ENCODE measurements around the gene KLHDC3.

Gene KLHDC3

DNA sequence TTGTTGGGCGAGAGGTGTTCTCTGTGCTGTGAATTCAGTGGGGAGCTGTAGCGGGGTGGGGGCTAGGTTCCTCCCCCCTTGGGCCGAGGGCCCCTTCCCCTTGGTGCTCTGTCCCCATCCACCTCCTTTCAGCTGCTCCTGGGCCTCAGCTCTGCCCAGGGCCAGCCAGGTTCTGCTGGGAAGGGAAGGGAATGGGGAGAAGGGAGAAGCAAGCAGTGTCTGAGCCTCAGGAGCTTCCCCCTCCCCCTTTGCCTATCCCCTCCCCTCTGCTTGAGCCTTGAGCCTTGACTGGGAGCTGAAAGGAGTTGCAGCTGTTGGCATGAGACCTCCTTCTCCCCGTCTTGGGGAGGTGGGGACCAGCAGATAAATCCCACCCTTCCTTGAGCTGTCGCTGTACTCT is 6.8 kb downstream of the KLHDC3 start:
- H3K36me3 ChIP-seq: peaks cover 85% of the 10 kb centered on the region
- peak overlapping the region; percentile 95 for H3K27ac ChIP-seq
- TF ChIP-seq, protein P1, sequence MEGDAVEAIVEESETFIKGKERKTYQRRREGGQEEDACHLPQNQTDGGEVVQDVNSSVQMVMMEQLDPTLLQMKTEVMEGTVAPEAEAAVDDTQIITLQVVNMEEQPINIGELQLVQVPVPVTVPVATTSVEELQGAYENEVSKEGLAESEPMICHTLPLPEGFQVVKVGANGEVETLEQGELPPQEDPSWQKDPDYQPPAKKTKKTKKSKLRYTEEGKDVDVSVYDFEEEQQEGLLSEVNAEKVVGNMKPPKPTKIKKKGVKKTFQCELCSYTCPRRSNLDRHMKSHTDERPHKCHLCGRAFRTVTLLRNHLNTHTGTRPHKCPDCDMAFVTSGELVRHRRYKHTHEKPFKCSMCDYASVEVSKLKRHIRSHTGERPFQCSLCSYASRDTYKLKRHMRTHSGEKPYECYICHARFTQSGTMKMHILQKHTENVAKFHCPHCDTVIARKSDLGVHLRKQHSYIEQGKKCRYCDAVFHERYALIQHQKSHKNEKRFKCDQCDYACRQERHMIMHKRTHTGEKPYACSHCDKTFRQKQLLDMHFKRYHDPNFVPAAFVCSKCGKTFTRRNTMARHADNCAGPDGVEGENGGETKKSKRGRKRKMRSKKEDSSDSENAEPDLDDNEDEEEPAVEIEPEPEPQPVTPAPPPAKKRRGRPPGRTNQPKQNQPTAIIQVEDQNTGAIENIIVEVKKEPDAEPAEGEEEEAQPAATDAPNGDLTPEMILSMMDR (IDR thresholded peaks at IDR 0.05; ENCODE audit: low read depth, low read length): no peak
- no peaks in the 10 kb centered on the region for H3K9me3 ChIP-seq (ENCODE audit: severe bottlenecking)
- H3K27me3 ChIP-seq (ENCODE audit: insufficient read depth, low read depth, severe bottlenecking): no peaks in the 10 kb centered on the region
- DNase-seq: peak; percentile 88
- peak overlapping the region; percentile 70 for H3K4me3 ChIP-seq (ENCODE audit: low read depth, low read length)

DNA sequence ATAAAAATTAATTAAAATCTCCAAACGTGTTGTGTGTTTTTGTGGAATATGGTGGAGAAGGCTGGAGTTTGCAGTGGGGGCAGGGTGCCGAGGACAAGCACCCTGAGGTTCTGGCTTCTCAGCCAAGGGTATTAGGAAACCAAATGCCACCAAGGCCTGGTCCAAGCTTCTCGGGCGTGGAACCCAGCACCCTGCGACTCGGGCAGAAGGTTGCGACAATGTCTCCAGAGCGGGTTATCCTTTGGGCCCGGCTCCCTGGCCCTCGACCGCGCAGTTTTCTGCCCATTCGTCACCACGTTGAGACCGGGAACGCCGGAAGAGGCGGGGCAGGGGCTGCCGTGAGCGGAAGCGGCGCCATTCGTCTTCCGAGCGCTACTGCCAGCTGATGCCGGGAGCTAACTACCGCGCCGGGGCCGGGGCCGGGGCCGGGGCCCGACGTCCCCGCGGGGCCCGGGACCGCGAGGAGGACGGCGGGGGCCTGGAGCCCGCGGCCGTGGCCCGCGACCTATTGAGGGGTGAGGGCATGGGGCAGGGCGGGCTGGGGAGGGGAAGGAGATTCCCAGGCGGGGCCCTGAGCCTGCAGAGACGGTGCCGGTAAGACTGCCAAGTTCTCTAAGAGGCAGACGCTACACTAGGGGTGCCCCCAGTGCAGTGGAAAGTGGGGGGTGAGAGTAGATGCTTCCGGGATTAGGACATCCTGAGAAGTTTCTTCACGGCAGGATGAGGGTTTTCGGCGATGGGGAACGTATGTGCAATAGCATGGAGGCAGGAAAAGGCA is 7.4 kb downstream of the KLHDC3 start, which contains the start of gene RRP36:
TSS of gene RRP36 (plus strand) at position 354 of the 778 bp plus-strand sequence. CDS start at position 386, 32 bp downstream.
- Histone ChIP-seq H3K4me3 (ENCODE audit: low read depth, low read length) (peak within 1 kb of the TSS; percentile 70), H3K9me3 (ENCODE audit: severe bottlenecking) (no peaks in the 10 kb centered on the region), H3K36me3 (peaks cover 85% of the 10 kb centered on the region), H3K27ac (peak within 1 kb of the TSS; percentile 95), H3K27me3 (ENCODE audit: insufficient read depth, low read depth, severe bottlenecking) (no peaks in the 10 kb centered on the region)
- TF ChIP-seq, protein P1 (IDR thresholded peaks at IDR 0.05; ENCODE audit: low read depth, low read length): no peak
- peak; percentile 93 for DNase-seq

DNA sequence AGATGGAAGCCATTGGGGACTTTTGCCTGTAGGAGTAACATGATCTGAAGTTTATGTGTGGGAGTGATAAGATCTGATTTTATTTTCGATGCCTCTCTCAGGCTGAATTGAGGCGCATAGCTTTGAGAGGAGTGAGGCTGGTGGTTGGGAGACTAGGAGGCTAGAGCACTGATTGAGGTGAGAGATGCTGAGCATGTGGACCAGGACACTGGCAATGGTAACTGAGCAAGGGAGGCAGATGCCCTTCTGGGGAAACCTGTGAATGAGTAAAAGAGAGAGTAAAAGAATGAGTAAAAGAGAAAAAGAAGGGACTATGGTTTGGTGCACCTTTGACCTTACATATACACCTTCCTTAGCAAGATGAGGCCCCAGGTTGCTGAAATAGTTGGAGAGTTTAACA is 10.4 kb downstream of the KLHDC3 start:
- H3K9me3 ChIP-seq (ENCODE audit: severe bottlenecking): no peaks in the 10 kb centered on the region
- TF ChIP-seq, protein P1 (IDR thresholded peaks at IDR 0.05; ENCODE audit: low read depth, low read length): no peak
- H3K27ac ChIP-seq: no peak overlapping the region
- DNase-seq: no peak
- H3K27me3 ChIP-seq (ENCODE audit: insufficient read depth, low read depth, severe bottlenecking): no peaks in the 10 kb centered on the region
- H3K36me3 ChIP-seq: peaks cover 85% of the 10 kb centered on the region
- H3K4me3 ChIP-seq (ENCODE audit: low read depth, low read length): no peak overlapping the region

GRCh38 chr6:43026365-43026764 is 12.3 kb downstream of the KLHDC3 start:
- Histone ChIP-seq H3K27ac (no peak overlapping the region), H3K27me3 (ENCODE audit: insufficient read depth, low read depth, severe bottlenecking) (no peaks in the 10 kb centered on the region), H3K9me3 (ENCODE audit: severe bottlenecking) (no peaks in the 10 kb centered on the region), H3K36me3 (peaks cover 87% of the 10 kb centered on the region), H3K4me3 (ENCODE audit: low read depth, low read length) (no peak overlapping the region)
- TF ChIP-seq, protein P1 (IDR thresholded peaks at IDR 0.05; ENCODE audit: low read depth, low read length): no peak
- no peak for DNase-seq

DNA sequence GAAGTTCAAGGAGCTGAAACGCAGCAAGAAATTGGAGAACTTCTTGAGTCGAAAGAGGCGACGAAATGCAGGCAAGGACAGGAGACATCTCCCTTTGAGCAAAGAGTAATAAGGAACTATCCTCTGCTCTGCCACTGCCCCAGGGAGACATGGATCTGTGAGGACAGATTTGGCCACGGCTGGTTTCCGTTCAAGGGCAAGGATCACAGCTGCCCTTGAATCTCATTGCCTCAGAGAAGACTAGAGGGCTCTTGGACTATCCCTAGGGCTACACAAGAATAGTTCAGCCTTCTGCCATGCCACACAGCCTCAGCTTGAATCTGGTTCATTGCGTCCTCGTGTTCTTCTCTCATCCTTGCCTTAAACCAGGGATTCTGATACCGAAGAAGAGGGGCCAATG is 15.1 kb downstream of the KLHDC3 start:
- H3K27ac ChIP-seq: no peak overlapping the region
- no peak overlapping the region for H3K4me3 ChIP-seq (ENCODE audit: low read depth, low read length)
- no peaks in the 10 kb centered on the region for H3K27me3 ChIP-seq (ENCODE audit: insufficient read depth, low read depth, severe bottlenecking)
- peaks cover 99% of the 10 kb centered on the region for H3K36me3 ChIP-seq
- no peaks in the 10 kb centered on the region for H3K9me3 ChIP-seq (ENCODE audit: severe bottlenecking)
- DNase-seq: no peak
- TF ChIP-seq, protein P1 (IDR thresholded peaks at IDR 0.05; ENCODE audit: low read depth, low read length): no peak

Data from WERI-Rb-1 (cell line).